Measurements from ENCODE around the gene SLC35F6. TPM values are rescaled to one million over a fixed set of nuclear protein-coding genes. Genes with fewer than 3 reads are reported as not detected.

SLC35F6 gene, protein sequence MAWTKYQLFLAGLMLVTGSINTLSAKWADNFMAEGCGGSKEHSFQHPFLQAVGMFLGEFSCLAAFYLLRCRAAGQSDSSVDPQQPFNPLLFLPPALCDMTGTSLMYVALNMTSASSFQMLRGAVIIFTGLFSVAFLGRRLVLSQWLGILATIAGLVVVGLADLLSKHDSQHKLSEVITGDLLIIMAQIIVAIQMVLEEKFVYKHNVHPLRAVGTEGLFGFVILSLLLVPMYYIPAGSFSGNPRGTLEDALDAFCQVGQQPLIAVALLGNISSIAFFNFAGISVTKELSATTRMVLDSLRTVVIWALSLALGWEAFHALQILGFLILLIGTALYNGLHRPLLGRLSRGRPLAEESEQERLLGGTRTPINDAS
- 11.4 and 14.2 TPM in 2 replicates for total RNA-seq

DNA sequence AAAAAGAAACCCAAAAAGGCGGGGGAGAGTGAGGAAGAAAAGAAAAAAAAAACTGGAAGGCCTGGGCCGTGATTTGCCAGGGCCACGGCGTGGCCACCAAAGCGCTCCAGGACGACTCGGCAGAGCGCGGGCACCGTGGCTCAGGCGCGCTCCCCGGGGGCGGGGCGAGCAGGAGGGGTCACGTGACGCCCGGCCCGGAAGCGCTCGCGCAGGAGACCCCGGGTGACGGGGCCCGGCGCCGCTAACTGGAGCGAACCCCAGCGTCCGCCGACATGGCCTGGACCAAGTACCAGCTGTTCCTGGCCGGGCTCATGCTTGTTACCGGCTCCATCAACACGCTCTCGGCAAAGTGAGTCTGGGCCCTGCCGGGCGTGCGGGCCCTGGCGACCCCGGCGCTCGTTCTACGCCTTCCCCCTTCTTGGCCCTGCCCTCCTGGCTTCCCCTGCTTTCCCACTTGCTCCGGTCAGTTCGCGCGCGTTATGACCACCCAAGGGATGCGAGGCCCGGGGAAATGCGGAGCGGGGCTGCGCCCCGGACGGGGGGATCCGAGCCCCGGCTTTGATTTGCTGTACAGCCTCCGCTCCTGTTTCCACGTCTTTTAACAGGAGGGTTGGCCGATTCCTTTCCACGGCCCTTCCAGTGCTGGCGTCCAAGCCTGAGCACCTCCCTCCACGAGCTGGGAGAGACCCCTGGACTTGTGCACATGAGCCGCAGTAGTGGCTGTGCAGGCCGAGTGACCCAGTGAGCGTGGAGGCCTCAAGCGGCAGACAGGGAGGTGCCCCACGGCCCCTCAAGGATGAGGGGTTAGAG lies at the start of gene SLC35F6:
Gene SLC35F6, plus strand, starts transcription at position 207 of the 810 bp plus-strand sequence. Its CDS starts 66 bp downstream, at position 273.
- ATAC-seq (ENCODE audit: low read depth) (peak; percentile 96), DNase-seq (peak; percentile 88)
- TF ChIP-seq, protein P1, sequence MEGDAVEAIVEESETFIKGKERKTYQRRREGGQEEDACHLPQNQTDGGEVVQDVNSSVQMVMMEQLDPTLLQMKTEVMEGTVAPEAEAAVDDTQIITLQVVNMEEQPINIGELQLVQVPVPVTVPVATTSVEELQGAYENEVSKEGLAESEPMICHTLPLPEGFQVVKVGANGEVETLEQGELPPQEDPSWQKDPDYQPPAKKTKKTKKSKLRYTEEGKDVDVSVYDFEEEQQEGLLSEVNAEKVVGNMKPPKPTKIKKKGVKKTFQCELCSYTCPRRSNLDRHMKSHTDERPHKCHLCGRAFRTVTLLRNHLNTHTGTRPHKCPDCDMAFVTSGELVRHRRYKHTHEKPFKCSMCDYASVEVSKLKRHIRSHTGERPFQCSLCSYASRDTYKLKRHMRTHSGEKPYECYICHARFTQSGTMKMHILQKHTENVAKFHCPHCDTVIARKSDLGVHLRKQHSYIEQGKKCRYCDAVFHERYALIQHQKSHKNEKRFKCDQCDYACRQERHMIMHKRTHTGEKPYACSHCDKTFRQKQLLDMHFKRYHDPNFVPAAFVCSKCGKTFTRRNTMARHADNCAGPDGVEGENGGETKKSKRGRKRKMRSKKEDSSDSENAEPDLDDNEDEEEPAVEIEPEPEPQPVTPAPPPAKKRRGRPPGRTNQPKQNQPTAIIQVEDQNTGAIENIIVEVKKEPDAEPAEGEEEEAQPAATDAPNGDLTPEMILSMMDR (IDR thresholded peaks at IDR 0.05), result no peak
- peak within 1 kb of the TSS; percentile 93 for H3K4me3 Mint-ChIP-seq
- intact Hi-C loops (cut with micrococcal nuclease), result loop anchor here (1.0 kb wide), 1 partner anchor 21 kb away; no protein-coding TSS in a partner anchor
- CTCF ChIA-PET, result no interaction called here
- peaks cover 8% of the 10 kb centered on the region for H3K36me3 Mint-ChIP-seq (ENCODE audit: low read depth)
- POLR2A ChIA-PET, result interaction anchor here (0.8 kb wide), 1 partner anchor 22 kb away, joined by 3 read pairs; no protein-coding TSS in a partner anchor
- peaks cover 23% of the 10 kb centered on the region for H3K4me1 Mint-ChIP-seq
- no peaks in the 10 kb centered on the region for H3K9me3 Mint-ChIP-seq
- H3K27ac Mint-ChIP-seq, result peak within 1 kb of the TSS; percentile 88
- H3K27me3 Mint-ChIP-seq, result no peaks in the 10 kb centered on the region

DNA sequence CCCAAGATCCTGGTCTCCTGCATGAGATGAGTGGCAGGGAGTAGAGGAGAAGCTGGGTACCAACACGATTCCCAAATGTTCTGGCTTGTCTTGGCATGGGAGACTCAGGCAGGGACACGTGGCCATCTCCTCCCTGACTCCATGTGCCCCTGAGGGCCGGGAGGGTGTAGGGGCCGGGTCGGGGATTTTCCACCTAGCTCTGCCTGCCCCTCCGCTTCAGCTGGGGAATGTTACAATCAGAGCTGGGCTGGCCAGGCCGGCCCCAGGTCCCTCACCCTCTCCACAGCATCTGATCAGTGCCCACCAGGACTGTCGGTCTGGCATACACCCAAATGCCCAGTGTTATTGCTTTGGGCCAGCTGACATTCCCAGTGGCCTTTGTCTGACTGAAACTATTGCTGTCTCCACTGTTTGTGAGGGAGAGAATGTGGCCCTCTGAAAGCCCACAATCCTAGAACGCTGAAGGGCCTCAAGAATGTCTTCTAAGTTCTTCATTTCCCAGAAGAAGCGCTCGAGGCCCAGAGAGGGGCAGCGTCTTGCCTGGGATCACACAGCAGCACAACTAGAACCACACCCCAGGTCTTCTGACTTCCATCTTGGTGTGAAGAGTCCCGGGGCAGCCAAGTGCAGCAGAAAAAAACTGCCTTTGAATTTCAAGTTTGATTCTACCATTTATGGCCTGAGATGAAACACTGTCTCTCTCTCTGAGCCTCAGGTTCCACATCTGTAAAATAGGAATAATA lies 48.4 kb upstream of the SLC35F6 start:
- TF ChIP-seq, protein P1 (IDR thresholded peaks at IDR 0.05), result no peak
- CTCF ChIA-PET, result no interaction called here
- ATAC-seq (ENCODE audit: low read depth) (no peak), DNase-seq (no peak)
- H3K36me3 Mint-ChIP-seq (ENCODE audit: low read depth), result no peaks in the 10 kb centered on the region
- H3K4me3 Mint-ChIP-seq, result no peak overlapping the region
- POLR2A ChIA-PET, result no interaction called here
- intact Hi-C loops (cut with micrococcal nuclease), result no loop called here
- no peaks in the 10 kb centered on the region for H3K9me3 Mint-ChIP-seq
- H3K27ac Mint-ChIP-seq, result no peak overlapping the region
- no peaks in the 10 kb centered on the region for H3K4me1 Mint-ChIP-seq
- no peaks in the 10 kb centered on the region for H3K27me3 Mint-ChIP-seq

DNA sequence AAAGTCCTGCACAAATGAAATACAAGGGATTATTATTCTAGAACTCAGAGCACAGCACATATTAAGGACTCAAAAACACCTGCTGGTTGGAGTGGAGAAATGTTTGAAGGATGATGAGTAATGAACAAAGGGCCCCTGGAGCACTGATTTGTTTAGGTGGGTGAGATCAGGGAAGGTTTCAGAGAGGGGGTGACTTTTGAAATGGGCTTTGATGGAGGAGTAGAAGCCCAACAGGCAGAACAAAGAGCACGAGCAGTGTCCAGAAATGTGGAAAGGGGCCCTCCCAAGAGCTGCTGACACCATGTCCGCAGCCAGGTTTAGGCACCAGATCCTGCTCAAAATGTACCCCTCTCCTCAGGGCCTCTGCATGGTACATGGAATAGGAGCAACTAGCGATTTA lies 47.7 kb upstream of the SLC35F6 start:
- Mint-ChIP-seq H3K36me3 (ENCODE audit: low read depth) (no peaks in the 10 kb centered on the region), H3K27me3 (no peaks in the 10 kb centered on the region), H3K27ac (no peak overlapping the region), H3K4me3 (no peak overlapping the region), H3K4me1 (no peaks in the 10 kb centered on the region), H3K9me3 (no peaks in the 10 kb centered on the region)
- ChIA-PET POLR2A (no interaction called here), CTCF (no interaction called here)
- DNase-seq (no peak), ATAC-seq (ENCODE audit: low read depth) (no peak)
- intact Hi-C loops (cut with micrococcal nuclease), result no loop called here
- TF ChIP-seq, protein P1 (IDR thresholded peaks at IDR 0.05), result no peak

DNA sequence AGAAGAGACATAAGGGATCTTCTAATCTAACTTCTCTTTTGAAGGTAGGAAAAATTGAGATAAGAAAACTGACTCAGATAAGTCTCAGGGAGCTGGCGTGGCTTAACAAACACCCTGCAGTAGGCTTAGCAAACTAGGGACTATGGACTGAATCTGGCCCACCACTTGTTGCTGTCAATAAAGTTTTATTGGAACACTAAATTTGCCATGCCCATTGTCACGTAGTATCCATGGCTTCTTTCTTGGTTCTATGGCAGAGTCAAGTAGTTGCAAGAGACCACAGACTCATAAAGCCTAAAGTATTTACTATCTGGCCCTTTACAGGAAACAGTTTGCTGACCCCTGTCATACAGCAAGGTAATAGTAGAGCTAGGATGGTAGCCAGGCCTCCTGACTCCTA lies 47.3 kb upstream of the SLC35F6 start:
- Mint-ChIP-seq H3K27me3 (no peaks in the 10 kb centered on the region), H3K9me3 (no peaks in the 10 kb centered on the region), H3K36me3 (ENCODE audit: low read depth) (no peaks in the 10 kb centered on the region), H3K4me1 (no peaks in the 10 kb centered on the region), H3K27ac (no peak overlapping the region), H3K4me3 (no peak overlapping the region)
- ATAC-seq (ENCODE audit: low read depth), result no peak
- intact Hi-C loops (cut with micrococcal nuclease), result no loop called here
- no peak for DNase-seq
- TF ChIP-seq, protein P1 (IDR thresholded peaks at IDR 0.05), result no peak
- POLR2A ChIA-PET, result no interaction called here
- CTCF ChIA-PET, result no interaction called here
